Stimulated activated CD4-positive, alpha-beta T cell treated with anti-CD3 and anti-CD28 coated beads, Interleukin-4, amount 100 ng/mL, for 4 hours (primary cell): ENCODE data around the gene OXA1L.
"Not testable (repeated sequence)": the region's sequence is repeated elsewhere in the genome, so short reads cannot be mapped to it uniquely, and the experiment has no call there.

Experiments used
- DNase-seq, 2 experiments: peaks; one replicate each; pipeline ENCODE4 v3.0.0-alpha.2; 2020

Gene OXA1L

GRCh38 chr14:22802860-22803686 lies 36.6 kb downstream of the OXA1L start:
- no peak for DNase-seq

GRCh38 chr14:22803687-22803974 lies 37.1 kb downstream of the OXA1L start:
- DNase-seq, result no peak

GRCh38 chr14:22805235-22805634 lies 38.7 kb downstream of the OXA1L start:
- DNase-seq, result not testable (repeated sequence)

GRCh38 chr14:22807432-22808087 lies 41.1 kb downstream of the OXA1L start:
- no peak for DNase-seq

- no peak for DNase-seq
Observed at GRCh38 chr14:22808388-22809209, 42.1 kb downstream of the OXA1L start.

GRCh38 chr14:22811722-22812121 lies 45.2 kb downstream of the OXA1L start:
- DNase-seq, result no peak

- no peak for DNase-seq
Observed at GRCh38 chr14:22812744-22813143, 46.3 kb downstream of the OXA1L start.

GRCh38 chr14:22813145-22813544 lies 46.7 kb downstream of the OXA1L start:
- DNase-seq, result no peak

- DNase-seq, result no peak
Observed at GRCh38 chr14:22814373-22814772, 47.9 kb downstream of the OXA1L start.

- DNase-seq, result no peak
Observed at GRCh38 chr14:22814941-22815713, 48.6 kb downstream of the OXA1L start, which contains the start of gene SLC7A7. Gene SLC7A7, minus strand, starts transcription at chr14:22815435. Its CDS starts 2,037 bp downstream, at chr14:22813398.

- no peak for DNase-seq
Observed at GRCh38 chr14:22819151-22819988, 52.9 kb downstream of the OXA1L start.

- DNase-seq, result no peak
Observed at GRCh38 chr14:22820731-22821130, 54.2 kb downstream of the OXA1L start.

- no peak for DNase-seq
Observed at GRCh38 chr14:22821193-22822015, 54.9 kb downstream of the OXA1L start.

GRCh38 chr14:22822016-22822570 lies 55.6 kb downstream of the OXA1L start:
- no peak for DNase-seq
